GM18907 (cell line): ENCODE data around the gene NR2F6.
A peak's percentile ranks its signal among the peaks of the same experiment; 100 is the strongest.

Experiments
- ATAC-seq: cut with Tn5 transposase; IDR thresholded peaks from one replicate; pipeline ENCODE4 v1.9.1; 2021; ENCODE audit warnings: mild to moderate bottlenecking, moderate library complexity; ENCODE audit not compliant: unreplicated experiment

Gene NR2F6

DNA sequence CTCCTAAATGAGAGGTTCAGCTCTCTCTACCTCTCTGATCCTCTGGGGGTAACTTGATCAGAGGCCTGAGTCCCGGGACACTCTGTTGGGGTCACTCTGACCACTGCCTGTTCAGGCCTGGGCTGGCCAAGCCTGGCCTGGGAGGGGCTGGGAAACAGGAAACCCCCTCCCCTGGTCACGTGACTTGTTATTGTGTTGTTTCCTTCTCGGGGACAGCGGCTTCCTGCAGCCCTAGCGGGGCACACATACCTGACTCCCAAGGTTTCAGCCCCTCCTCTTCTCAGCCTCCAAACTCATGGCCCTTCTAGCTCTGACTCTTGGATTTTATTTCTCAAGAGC, 18.9 kb upstream of the NR2F6 start, which contains the start of gene USHBP1:
USHBP1 (minus strand) TSS at position 105 of the 339 bp plus-strand sequence. CDS start 446 bp downstream, outside the sequence.
- ATAC-seq: no peak

DNA sequence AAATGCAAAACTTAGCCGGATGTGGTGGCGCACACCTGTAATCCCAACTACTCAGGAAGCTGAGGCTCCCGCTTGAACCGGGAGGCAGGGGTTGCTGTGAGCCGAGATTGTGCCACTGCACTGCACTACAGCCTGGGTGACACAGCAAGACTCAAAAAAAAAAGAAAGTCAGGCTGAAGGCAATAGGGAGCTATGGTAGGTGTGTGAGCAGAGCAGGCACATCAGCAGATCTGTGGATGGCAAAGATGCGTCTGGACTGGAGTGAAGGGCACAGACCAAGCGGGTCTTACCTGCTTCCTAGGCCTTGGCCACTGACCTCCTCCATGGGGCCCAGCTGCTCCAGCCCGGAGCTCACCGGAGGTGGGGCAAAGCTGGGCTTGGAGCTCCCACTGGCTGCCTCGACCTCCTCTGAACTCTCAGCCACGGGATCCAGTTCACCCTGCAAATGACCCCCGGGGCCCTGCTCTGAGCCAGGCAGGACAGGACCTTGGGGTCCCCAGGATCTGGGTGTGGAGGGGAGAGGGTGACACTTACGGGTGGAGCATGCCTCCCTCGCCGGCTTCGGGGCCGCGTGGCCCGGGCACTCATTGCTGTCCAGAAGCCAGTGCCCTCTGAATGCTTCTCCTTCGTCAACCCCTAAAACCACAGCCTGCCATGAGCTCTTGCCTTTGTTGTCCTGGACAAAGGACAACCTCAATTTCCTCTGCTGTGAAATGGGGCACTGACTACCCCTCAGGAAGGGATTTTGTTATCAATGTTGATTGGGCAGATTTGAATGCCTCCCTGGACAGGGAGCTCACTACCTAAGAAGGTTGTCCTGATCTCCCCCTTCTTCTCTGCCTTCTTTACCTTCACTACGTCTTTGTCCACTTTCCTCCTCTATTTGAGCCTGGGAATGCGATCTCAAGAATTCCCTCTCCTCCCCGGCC, 18.3 kb upstream of the NR2F6 start:
- no peak for ATAC-seq

DNA sequence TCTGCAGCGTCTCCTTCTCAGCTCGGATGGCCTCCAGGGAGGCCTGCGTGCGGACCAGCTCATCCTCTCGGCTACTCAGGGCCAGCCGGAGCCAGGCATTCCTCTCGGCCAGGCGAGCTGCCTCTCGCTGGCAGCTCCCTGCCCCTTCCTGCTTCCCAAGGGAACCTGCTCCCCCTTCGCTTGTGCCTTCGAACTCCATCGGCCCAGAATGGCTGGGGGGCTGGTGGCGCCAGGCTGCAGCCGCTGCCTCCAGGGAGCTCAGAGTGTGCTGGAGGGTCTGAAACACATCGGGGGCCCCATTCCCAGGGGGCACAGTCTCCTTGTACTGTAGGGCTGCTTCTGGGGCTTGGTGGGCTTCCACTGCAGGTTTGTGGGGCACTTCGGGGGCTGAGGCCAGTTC, 16.8 kb upstream of the NR2F6 start:
- ATAC-seq: no peak

DNA sequence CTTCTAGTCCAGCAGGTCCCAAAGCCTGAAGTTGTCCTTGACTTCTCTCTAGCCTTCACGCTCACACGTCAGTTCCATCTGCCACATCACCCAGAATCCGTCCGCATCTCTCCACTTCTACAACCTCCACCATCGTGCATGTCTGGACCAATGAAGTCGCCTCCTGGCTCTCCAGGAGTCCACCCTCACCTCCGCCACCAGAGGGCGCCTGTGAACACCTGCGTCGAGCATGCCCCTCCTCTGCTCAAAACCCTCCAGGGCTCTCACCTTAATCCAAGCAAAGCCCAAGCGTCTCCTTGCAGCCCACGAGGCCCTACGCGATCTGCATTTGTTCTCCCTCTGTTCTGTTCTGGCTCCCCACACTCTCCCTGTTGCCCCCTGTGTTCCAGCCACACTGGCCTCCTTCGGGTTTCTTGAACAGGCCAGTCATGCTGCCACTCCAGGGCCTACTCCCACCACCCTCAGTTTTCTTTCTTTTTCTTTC, 15.2 kb upstream of the NR2F6 start:
- ATAC-seq: no peak

- ATAC-seq: no peak
Observed at GRCh38 chr19:17259934-17260333, 14.2 kb upstream of the NR2F6 start.

- ATAC-seq: no peak
Observed at GRCh38 chr19:17259118-17259780, 13.5 kb upstream of the NR2F6 start.

- no peak for ATAC-seq
Observed at GRCh38 chr19:17256130-17256529, 10.4 kb upstream of the NR2F6 start.

GRCh38 chr19:17255150-17255621, 9.5 kb upstream of the NR2F6 start:
- no peak for ATAC-seq

GRCh38 chr19:17254636-17255035, 8.9 kb upstream of the NR2F6 start:
- ATAC-seq: no peak

- no peak for ATAC-seq
Observed at GRCh38 chr19:17249887-17250548, 4.3 kb upstream of the NR2F6 start.

DNA sequence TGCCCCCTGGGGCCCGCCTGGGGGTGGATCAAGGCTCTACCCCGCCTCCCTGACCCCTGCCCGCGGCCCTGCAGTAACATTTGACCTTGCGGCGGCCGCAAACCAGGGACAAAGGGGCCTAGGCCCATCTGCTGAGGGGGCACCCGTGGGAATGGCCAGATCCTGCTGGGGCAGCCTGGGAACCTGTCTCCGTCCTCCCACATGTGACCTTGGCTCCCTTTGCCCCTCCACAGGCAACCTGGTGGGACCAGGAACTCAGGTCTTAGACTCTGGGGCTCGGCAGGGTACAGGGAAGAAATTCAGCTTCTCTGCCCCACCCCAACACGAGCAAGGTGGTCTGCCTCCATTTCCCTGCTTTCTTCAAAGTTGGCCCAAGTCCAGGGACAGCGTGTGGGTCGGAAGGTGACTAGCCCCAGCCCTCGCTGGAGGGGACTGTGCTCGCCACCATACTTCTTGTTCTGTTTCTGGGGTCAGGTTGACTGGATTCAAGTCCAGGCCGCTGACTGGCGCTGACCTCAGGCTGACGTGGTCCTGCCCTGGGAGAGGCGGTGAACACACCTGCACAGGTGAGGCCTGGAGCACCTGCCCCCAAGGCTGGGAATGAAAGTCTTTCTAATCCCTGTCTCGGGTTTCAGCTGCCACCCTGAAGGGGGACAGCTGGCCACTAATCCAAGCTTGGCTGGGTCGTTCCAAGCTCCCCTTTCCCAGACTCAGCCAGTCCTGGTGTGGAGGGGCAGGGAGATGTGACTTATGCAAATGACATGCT, 2.5 kb upstream of the NR2F6 start:
- no peak for ATAC-seq

DNA sequence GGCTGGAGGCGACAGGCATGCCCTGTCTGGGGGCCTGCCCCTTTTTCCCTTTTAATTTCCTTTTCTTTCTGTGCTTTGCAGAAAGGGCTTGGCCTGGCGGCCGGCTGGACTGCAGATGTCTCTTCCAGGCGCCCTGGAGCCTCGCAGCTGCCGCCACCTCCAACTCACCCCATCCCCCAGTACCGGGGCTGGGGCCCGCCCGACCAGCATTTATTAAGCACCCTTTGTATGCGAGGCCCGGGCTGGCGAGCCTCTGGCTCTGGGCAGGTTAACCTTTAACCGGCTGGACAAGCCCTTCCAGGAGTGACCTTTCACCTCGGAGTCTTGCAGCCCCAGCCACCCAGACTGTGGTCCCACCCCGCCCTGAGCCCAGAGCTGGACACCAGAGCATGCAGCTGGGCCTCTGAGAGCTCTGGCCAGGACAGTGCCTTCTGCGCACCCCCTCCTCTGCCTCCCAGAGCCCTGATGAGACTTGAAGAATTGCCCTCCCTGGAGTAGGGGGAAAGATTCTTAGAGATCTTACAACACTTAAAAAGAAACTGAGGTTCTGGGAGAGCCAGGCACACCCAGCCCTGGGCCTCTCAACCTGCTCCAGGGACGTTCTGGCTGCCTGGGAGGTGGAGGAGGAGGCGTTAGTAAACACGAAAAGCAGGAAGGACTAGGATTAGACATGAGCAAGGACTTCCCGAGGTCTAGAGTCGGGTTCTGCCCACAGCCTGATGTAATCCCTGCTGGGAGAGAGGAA, 1.1 kb upstream of the NR2F6 start:
- no peak for ATAC-seq

GRCh38 chr19:17244618-17245534, 843 bp downstream of the NR2F6 start:
- peak; percentile 10 for ATAC-seq

GRCh38 chr19:17243830-17244617, 1.7 kb downstream of the NR2F6 start:
- no peak for ATAC-seq

- no peak for ATAC-seq
Observed at GRCh38 chr19:17243211-17243829, 2.4 kb downstream of the NR2F6 start.

DNA sequence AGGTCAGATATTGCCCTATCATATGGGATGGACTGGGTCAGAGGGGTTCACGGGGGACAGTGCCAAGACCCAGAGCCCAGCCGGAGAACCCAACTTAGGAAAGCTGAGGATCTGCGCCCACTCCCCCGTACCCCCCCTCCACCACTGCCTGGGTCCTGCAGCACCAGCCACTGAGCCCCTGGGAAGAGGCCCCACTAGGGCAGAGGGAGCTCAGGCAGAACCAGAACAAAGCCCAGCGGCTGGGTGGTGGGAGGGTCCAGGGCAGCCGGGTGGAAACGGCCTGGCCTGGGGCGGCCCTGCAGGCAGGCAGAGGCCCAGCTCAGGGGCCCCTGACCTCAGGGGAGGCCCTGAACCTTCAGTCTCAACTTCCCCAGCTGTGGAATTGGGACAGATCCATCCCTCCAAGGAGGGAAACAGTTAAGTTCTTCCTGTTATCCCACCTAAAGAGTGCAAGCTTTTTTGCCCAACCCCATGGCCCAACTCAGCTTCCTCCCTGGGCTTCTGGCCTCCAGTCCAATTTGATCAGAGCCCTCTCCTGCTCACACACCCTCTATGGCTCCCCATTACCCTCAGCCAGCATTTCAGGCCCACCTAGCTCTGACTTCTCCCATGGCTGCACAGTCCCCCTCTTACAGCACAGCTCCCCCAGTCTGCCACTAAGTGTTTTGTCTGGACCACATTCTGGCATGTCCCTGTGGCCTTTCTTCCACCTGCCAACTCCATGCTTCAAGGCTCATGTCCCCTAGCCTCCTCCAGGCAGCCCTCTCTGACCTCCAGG, 3.1 kb downstream of the NR2F6 start:
- no peak for ATAC-seq

DNA sequence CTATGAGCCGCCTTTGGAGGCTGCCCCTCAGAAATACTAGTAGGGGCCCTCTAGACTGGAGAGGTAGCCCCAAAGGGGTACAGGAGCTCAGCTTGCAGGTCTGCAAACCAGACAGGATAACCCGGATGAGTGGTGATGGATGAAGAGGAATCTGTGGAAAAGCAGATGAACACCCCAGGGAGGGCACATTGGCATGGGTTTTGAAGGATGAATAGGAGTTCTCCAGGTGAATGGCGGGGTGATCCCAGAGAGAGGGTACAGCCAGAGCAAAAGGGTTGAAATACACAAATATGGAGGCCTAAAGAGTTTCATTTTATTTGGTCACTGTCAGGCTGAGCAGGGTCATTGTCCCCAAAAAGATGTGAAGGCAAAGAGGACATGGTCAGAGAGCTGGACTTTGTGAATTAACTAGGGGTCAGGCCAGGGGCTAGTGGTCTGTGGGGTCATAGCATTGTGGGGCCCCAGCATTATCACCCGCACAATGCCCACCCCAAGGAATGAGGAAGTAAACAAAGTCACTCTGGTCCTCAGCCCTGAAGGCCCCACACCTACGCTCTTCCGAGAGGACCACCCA, 4.8 kb downstream of the NR2F6 start:
- ATAC-seq: no peak
